NCI-H2196 treated with DMSO at 0.1 percent for 48 hours (cell line): ENCODE measurements around the gene KCNJ15.
"Not testable (repeated sequence)": the region's sequence is repeated elsewhere in the genome, so short reads cannot be mapped to it uniquely, and the experiment has no call there.

ENCODE experiments used
- DNase-seq: peaks from one replicate; lab custom pipeline; 2025; ENCODE audit not compliant: unreplicated experiment; lab: John Stamatoyannopoulos, UW

The KCNJ15 gene

GRCh38 chr21:38256599-38257302, at the start of gene KCNJ15:
KCNJ15 (plus strand) TSS chr21:38256991; CDS start chr21:38299262, 42,271 bp downstream.
- no peak for DNase-seq

DNA sequence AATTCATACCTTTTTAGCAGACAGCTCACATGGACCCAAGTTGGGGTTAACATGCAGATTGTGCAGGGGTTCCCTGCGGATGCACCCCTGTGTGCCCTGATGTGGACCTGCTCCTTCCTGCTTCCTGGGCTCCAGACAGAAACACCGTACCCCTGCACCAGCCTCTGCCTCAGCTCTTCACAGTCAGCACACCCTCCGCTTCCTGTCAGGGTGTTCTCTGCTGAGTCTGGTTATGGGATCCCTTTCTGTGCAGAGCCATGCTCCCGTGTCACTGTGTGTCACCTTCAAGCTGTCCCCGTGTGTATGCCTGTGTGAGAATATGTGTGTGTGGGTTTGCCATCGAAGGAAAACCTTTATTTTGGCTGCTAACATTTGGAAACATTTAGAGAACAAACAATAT, 48.7 kb upstream of the KCNJ15 start:
- no peak for DNase-seq

- DNase-seq, result no peak
These were observed 45.5 kb upstream of the KCNJ15 start for GRCh38 chr21:38211321-38211720.

DNA sequence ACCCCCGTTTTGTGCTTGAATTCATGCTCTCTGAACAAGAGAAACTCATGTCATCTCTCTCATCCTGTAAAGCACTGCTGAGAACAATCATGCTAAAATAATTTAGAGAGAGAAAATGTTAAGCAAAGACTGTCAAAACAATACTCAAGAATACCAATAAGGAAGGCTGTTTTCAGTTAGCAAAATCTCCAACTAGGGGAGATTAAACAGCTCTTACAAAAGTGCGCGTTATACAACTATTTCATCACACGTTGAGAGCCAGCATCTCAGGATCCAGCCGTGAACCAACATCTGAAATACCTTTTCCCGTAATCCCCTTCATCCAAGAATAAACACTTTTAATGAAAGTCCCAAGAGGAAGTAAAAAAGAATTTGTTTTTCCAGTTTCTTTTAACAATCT, 44.1 kb upstream of the KCNJ15 start:
- DNase-seq, result no peak

DNA sequence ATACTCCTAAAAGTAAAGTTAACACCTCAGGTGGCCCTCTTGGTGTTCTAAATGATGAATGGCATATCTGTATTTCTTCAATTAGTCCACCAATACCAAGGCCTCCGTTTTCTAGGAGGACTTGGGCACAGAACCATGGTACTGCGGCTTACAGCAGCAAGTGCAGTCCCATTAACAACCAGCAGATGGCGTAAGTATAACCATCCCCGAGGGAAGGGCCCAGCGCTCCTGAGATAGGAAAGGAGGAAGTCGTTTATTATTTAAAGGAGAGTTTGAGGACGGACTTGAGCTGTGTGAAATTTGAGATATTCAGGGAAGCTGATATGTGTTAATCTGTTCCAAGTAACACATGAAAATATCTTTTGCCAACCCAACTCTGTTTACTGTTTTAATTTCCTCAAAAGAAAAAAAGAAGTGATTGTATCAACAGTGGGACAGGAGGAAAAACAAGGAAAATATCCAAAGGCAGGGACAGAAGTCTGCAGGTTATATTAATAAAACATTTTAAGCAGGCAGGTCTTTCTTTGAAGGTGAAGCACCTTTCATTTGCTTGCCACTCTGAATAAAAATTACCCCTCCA, 37.7 kb upstream of the KCNJ15 start:
- DNase-seq, result peak; percentile 91

- no peak for DNase-seq
These were observed 36.5 kb upstream of the KCNJ15 start for GRCh38 chr21:38220270-38220737.

GRCh38 chr21:38221594-38221993, 35.2 kb upstream of the KCNJ15 start:
- no peak for DNase-seq

DNA sequence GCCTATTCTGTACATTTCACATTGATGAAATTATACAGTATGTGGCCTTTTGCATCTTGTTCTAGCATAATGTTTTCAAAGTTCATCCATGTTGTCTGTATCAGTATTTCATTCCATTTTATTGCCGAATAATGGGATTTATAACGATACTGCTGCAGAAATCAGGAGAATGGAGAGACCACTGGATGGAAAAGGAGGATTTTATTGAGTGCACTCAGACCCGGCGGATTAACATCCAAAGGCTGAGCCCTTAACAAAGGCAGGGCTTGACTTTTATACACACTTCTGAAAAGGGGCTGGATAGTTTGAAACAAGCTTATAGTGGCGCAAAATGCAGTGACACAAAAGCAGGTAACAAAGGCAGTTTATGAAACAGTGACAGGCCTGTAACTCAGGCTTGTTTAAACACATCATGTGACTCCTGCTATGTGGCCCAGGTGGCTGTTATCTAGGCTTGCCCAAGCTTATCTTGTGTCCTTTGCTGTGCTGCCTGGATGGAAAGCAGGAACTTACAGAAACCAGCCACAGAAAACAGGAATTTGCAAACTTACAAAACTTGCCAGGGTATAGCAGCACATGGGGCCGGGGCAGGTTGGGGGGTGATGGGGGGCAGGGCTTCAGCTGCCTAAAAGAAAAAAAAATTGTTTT, 32.8 kb upstream of the KCNJ15 start:
- no peak for DNase-seq

GRCh38 chr21:38227401-38227800, 29.4 kb upstream of the KCNJ15 start:
- DNase-seq, result no peak

GRCh38 chr21:38228115-38228514, 28.7 kb upstream of the KCNJ15 start:
- no peak for DNase-seq

DNA sequence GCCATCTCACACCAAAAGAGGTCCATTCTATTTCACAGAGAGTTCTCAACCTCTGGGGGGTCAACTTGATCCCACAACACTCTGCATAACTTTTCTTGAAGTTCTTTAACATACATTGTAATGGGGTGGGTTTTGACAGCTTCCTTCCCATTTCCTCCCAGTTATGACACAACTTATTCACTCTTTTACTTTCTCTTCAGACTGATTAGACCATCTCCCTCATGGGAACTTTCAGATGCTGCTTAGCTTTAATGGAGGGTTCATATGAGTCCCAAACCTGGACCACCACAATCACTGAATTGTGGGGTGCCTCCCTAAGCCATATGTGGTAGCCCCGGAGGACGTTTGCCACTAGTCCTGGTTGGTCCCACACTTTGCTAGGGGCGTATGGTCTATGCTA, 28.3 kb upstream of the KCNJ15 start:
- DNase-seq, result no peak

GRCh38 chr21:38229260-38229877, 27.4 kb upstream of the KCNJ15 start:
- DNase-seq, result no peak

GRCh38 chr21:38234395-38235142, 22.2 kb upstream of the KCNJ15 start:
- no peak for DNase-seq

- DNase-seq, result not testable (repeated sequence)
These were observed 21.5 kb upstream of the KCNJ15 start for GRCh38 chr21:38235251-38235650.

- DNase-seq, result no peak
These were observed 20.6 kb upstream of the KCNJ15 start for GRCh38 chr21:38236232-38236631.

- no peak for DNase-seq
These were observed 17.1 kb upstream of the KCNJ15 start for GRCh38 chr21:38239672-38240071.

GRCh38 chr21:38240129-38240528, 16.7 kb upstream of the KCNJ15 start:
- DNase-seq, result no peak

- no peak for DNase-seq
These were observed 15.6 kb upstream of the KCNJ15 start for GRCh38 chr21:38241029-38241740.

DNA sequence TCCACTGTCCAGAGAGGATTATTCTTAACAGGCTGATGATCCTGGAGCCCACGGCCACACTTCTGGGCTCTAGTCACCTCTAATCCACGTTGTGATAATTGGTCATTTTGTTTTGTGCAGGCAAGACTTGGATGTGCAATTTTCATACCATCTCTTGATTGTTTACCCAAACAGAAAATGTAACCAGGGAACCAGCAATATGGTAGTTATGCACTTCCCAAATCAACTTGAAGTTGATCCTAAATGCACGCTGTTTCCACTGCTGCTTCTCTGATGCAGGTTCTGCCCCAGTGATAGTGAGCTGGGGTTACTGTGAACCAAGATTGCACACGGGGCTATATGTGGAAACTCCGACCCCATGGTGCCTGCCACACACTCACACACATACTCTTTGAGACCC, 14.7 kb upstream of the KCNJ15 start:
- DNase-seq, result no peak

- DNase-seq, result no peak
These were observed 12.9 kb upstream of the KCNJ15 start for GRCh38 chr21:38243732-38244406.
